ENCODE results near the gene RPL7A. TPM values are rescaled to one million over a fixed set of nuclear protein-coding genes. Genes with fewer than 3 reads are reported as not detected.

The RPL7A gene
- polyA plus RNA-seq, 1 donor (not counting 4 experiments of a cell fraction or from before 2014, with no cell fraction given) = 2,684 TPM

DNA sequence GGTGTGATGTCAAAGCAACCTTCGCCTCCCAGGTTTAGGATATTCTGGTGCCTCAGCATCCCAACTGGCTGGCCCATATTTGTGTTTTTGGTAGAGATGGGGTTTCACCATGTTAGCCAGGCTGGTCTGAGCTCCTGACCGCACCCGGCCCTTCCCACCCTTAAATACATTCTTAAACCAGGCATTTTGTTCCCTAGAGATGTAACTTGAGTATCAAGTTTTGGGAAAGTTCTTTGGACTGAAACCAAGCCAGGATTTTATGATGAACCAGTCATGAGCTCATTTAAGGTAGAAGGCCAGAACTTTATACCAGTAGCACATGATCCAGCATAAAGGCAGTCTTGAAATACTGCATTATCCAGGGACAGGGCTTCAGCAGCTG, 3.5 kb downstream of the RPL7A start:
- Histone ChIP-seq H3K79me2 (ENCODE audit: control insufficient read depth, insufficient read depth, low read length) (peaks cover 41% of the 10 kb centered on the region), H3K4me1 (ENCODE audit: control insufficient read depth, extremely low read depth, insufficient read depth, low read length) (peaks cover 26% of the 10 kb centered on the region), H3K36me3 (ENCODE audit: control insufficient read depth in 2 of 2, extremely low read depth in 1 of 2, insufficient read depth in 2 of 2, low read length in 2 of 2) (peaks cover 32 to 36% of the 10 kb centered on the region in 2 experiments), H3K9ac (ENCODE audit: control insufficient read depth, extremely low read depth, insufficient read depth, low read length) (no peak overlapping the region), H3K4me2 (ENCODE audit: control insufficient read depth, extremely low read depth, insufficient read depth, low read depth, low read length) (no peak overlapping the region), H2AFZ (ENCODE audit: control insufficient read depth, low read length) (no peak overlapping the region), H3K4me3 (ENCODE audit: control insufficient read depth in 2 of 3, extremely low read depth in 1 of 3, insufficient read depth in 2 of 3, low read depth in 1 of 3, low read length in 3 of 3) (no peak overlapping the region), H3K9me1 (ENCODE audit: control insufficient read depth, extremely low read depth, insufficient read depth, low read length) (no peaks in the 10 kb centered on the region), H3K27ac (ENCODE audit: control insufficient read depth, insufficient read depth, low read length) (no peak overlapping the region), H4K20me1 (ENCODE audit: control insufficient read depth, extremely low read depth, insufficient read depth, low read length) (peaks cover 10% of the 10 kb centered on the region), H3K9me3 (ENCODE audit: control insufficient read depth, low read depth, low read length) (no peaks in the 10 kb centered on the region), H3K27me3 (ENCODE audit: control insufficient read depth, extremely low read depth, insufficient read depth, low read length) (no peaks in the 10 kb centered on the region)
- no peak for FAIRE-seq
- no peak for DNase-seq (ENCODE audit: low read depth, low spot score)
- dilution Hi-C loops (cut with MboI; ENCODE audit: extremely low pct_ligation_motif_present, low sequenced_read_pairs) = no loop called here
- TF ChIP-seq, protein P1, sequence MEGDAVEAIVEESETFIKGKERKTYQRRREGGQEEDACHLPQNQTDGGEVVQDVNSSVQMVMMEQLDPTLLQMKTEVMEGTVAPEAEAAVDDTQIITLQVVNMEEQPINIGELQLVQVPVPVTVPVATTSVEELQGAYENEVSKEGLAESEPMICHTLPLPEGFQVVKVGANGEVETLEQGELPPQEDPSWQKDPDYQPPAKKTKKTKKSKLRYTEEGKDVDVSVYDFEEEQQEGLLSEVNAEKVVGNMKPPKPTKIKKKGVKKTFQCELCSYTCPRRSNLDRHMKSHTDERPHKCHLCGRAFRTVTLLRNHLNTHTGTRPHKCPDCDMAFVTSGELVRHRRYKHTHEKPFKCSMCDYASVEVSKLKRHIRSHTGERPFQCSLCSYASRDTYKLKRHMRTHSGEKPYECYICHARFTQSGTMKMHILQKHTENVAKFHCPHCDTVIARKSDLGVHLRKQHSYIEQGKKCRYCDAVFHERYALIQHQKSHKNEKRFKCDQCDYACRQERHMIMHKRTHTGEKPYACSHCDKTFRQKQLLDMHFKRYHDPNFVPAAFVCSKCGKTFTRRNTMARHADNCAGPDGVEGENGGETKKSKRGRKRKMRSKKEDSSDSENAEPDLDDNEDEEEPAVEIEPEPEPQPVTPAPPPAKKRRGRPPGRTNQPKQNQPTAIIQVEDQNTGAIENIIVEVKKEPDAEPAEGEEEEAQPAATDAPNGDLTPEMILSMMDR (optimal IDR thresholded peaks at IDR 0.05 in 1 of 3, IDR thresholded peaks at IDR 0.05 in 1 of 3, conservative IDR thresholded peaks at IDR 0.05 in 1 of 3; ENCODE audit: extremely low read depth in 1 of 3, insufficient read depth in 2 of 3, low read length in 3 of 3) = no peak
- no peak for TF ChIP-seq EZH2 (IDR thresholded peaks at IDR 0.05; ENCODE audit: low read length)

DNA sequence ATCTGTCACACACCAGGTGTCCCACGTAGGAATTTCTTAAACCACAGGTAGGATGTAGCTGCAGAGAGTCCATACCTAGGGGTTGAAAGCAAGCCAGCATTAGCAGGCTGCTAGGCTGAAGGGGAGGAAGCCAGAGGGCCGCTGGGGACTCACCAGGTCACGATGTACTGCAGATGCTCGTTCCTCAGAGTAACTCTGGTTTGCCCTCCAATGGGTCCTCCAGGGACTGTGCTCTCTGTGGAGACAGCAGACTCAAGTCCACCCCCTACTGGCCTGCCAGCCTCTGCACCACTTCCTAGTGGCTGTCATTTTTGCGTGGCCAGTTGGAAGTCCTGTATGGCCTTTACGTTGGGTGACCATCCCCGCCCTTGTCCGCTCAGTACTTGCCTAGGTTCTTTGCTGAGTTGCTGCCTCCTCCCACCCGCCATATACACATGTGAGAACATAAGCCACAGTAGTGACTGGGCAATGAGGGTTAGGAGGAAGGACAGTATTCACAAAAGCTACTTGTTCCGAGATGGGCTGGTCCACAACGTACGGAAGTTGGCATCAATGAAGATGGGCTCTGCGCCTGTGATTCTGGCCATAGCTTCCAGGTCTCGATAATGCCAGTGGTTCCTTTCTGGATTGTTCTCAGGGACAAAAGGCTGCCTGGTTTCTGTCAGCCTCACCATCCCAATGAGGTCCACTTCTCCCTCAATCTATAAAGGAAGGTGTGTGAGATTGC, 4.1 kb downstream of the RPL7A start:
- dilution Hi-C loops (cut with MboI; ENCODE audit: extremely low pct_ligation_motif_present, low sequenced_read_pairs) = no loop called here
- Histone ChIP-seq H3K36me3 (ENCODE audit: control insufficient read depth in 2 of 2, extremely low read depth in 1 of 2, insufficient read depth in 2 of 2, low read length in 2 of 2) (peaks cover 32 to 36% of the 10 kb centered on the region in 2 experiments), H3K27ac (ENCODE audit: control insufficient read depth, insufficient read depth, low read length) (no peak overlapping the region), H3K4me2 (ENCODE audit: control insufficient read depth, extremely low read depth, insufficient read depth, low read depth, low read length) (no peak overlapping the region), H3K4me1 (ENCODE audit: control insufficient read depth, extremely low read depth, insufficient read depth, low read length) (peaks cover 24% of the 10 kb centered on the region), H3K79me2 (ENCODE audit: control insufficient read depth, insufficient read depth, low read length) (peaks cover 40% of the 10 kb centered on the region), H3K9ac (ENCODE audit: control insufficient read depth, extremely low read depth, insufficient read depth, low read length) (no peak overlapping the region), H2AFZ (ENCODE audit: control insufficient read depth, low read length) (no peak overlapping the region), H3K4me3 (ENCODE audit: control insufficient read depth in 2 of 3, extremely low read depth in 1 of 3, insufficient read depth in 2 of 3, low read depth in 1 of 3, low read length in 3 of 3) (no peak overlapping the region), H4K20me1 (ENCODE audit: control insufficient read depth, extremely low read depth, insufficient read depth, low read length) (peaks cover 9% of the 10 kb centered on the region), H3K27me3 (ENCODE audit: control insufficient read depth, extremely low read depth, insufficient read depth, low read length) (no peaks in the 10 kb centered on the region), H3K9me1 (ENCODE audit: control insufficient read depth, extremely low read depth, insufficient read depth, low read length) (no peaks in the 10 kb centered on the region), H3K9me3 (ENCODE audit: control insufficient read depth, low read depth, low read length) (no peaks in the 10 kb centered on the region)
- FAIRE-seq (no peak), DNase-seq (ENCODE audit: low read depth, low spot score) (no peak)
- no peak for TF ChIP-seq EZH2 (IDR thresholded peaks at IDR 0.05; ENCODE audit: low read length)
- TF ChIP-seq, protein P1 (optimal IDR thresholded peaks at IDR 0.05 in 1 of 3, IDR thresholded peaks at IDR 0.05 in 1 of 3, conservative IDR thresholded peaks at IDR 0.05 in 1 of 3; ENCODE audit: extremely low read depth in 1 of 3, insufficient read depth in 2 of 3, low read length in 3 of 3) = peak in 2 of 3 experiments; percentile 81 to 89
